Large intestine (tissue), 12 donors: ENCODE results near the gene FITM2. TPM values are rescaled to one million over a fixed set of nuclear protein-coding genes. Genes with fewer than 3 reads are reported as not detected.
A peak's percentile ranks its signal among the peaks of the same experiment; 100 is the strongest.

Source experiments
- DNase-seq, 2 donors: peaks; one replicate each; pipeline versions ENCODE4 v3.0.0 to v3.0.0-alpha.2; 2013
- H3K27ac ChIP-seq: one replicate; pipeline ENCODE4 v1.5.1; 2013; ENCODE audit warnings: low read length
- H3K27me3 ChIP-seq: 2 replicates; pipeline ENCODE4 v1.6.1; 2013; ENCODE audit warnings: low read length; ENCODE audit not compliant: control insufficient read depth, insufficient read depth
- H3K36me3 ChIP-seq: 2 replicates; pipeline ENCODE4 v1.6.1; 2013; ENCODE audit warnings: low read length; ENCODE audit not compliant: control insufficient read depth, insufficient read depth
- H3K4me1 ChIP-seq: one replicate; pipeline ENCODE4 v1.6.1; 2013; ENCODE audit warnings: low read length; ENCODE audit not compliant: control insufficient read depth, insufficient read depth
- H3K4me3 ChIP-seq: one replicate; pipeline ENCODE4 v1.5.1; 2013; ENCODE audit warnings: low read length
- H3K9me3 ChIP-seq: one replicate; pipeline ENCODE4 v1.6.1; 2013; ENCODE audit warnings: mild to moderate bottlenecking, low read depth, low read length, moderate library complexity; ENCODE audit not compliant: control insufficient read depth
- WGBS: methylation state at CpG from one replicate; pipeline ENCODE4 v1.1.5; 2013; ENCODE audit warnings: low lambda C conversion rate; ENCODE audit not compliant: insufficient coverage; 5-methylcytosine and 5-hydroxymethylcytosine counted together
- long read RNA-seq, 11 donors: transcript quantifications; one replicate each; lab custom pipeline, GENCODE V29; 2026
- polyA plus RNA-seq: library from polyadenylated mRNA; unstranded; fragments of 120-200 nt; gene quantifications from one replicate; pipeline ENCODE4 v1.2.1, GENCODE V29; 2013

The FITM2 gene
- 7.4 TPM for polyA plus RNA-seq
- long read RNA-seq, donor 1, full-length matches to known transcripts: 2 of 2 reads
- long read RNA-seq, donor 1, partial matches to known transcripts: 0 of 2 reads
- long read RNA-seq, donor 1, other reads (novel, unspliced or antisense): 0 of 2 reads
- long read RNA-seq, donor 2, full-length matches to known transcripts: 2 of 2 reads
- long read RNA-seq, donor 2, partial matches to known transcripts: 0 of 2 reads
- long read RNA-seq, donor 2, other reads (novel, unspliced or antisense): 0 of 2 reads
- long read RNA-seq, donor 3, full-length matches to known transcripts: 3 of 3 reads
- long read RNA-seq, donor 3, partial matches to known transcripts: 0 of 3 reads
- long read RNA-seq, donor 3, other reads (novel, unspliced or antisense): 0 of 3 reads
- long read RNA-seq, donor 4, full-length matches to known transcripts: 1 of 1 reads
- long read RNA-seq, donor 4, partial matches to known transcripts: 0 of 1 reads
- long read RNA-seq, donor 4, other reads (novel, unspliced or antisense): 0 of 1 reads
- long read RNA-seq, donor 5, full-length matches to known transcripts: 1 of 1 reads
- long read RNA-seq, donor 5, partial matches to known transcripts: 0 of 1 reads
- long read RNA-seq, donor 5, other reads (novel, unspliced or antisense): 0 of 1 reads
- long read RNA-seq, donor 6, full-length matches to known transcripts: 1 of 1 reads
- long read RNA-seq, donor 6, partial matches to known transcripts: 0 of 1 reads
- long read RNA-seq, donor 6, other reads (novel, unspliced or antisense): 0 of 1 reads
- long read RNA-seq, donor 7: 0 reads
- long read RNA-seq, donor 8: 0 reads
- long read RNA-seq, donor 9: 0 reads
- long read RNA-seq, donor 10, full-length matches to known transcripts: 3 of 3 reads
- long read RNA-seq, donor 10, partial matches to known transcripts: 0 of 3 reads
- long read RNA-seq, donor 10, other reads (novel, unspliced or antisense): 0 of 3 reads
- long read RNA-seq, donor 11, full-length matches to known transcripts: 1 of 1 reads
- long read RNA-seq, donor 11, partial matches to known transcripts: 0 of 1 reads
- long read RNA-seq, donor 11, other reads (novel, unspliced or antisense): 0 of 1 reads

GRCh38 chr20:44310664-44311639 is at the start of gene FITM2:
Gene FITM2, minus strand, starts transcription at chr20:44311202. Its CDS starts 54 bp downstream, at chr20:44311148.
- H3K36me3 ChIP-seq: peaks cover 4% of the 10 kb centered on the region
- H3K27ac ChIP-seq: peak within 1 kb of the TSS; percentile 3
- no peaks in the 10 kb centered on the region for H3K27me3 ChIP-seq
- H3K4me1 ChIP-seq: peaks cover 10% of the 10 kb centered on the region
- H3K4me3 ChIP-seq: peak within 1 kb of the TSS; percentile 92
- WGBS: no CpG with 5 or more reads among the region's 70 CpGs
- DNase-seq: peak; percentile 97 to 98
- no peaks in the 10 kb centered on the region for H3K9me3 ChIP-seq

- no peak for DNase-seq
- Histone ChIP-seq H3K36me3 (peaks cover 12% of the 10 kb centered on the region), H3K27ac (no peak overlapping the region), H3K4me1 (peaks cover 3% of the 10 kb centered on the region), H3K9me3 (no peaks in the 10 kb centered on the region), H3K27me3 (no peaks in the 10 kb centered on the region), H3K4me3 (no peak overlapping the region)
Measured at GRCh38 chr20:44360221-44360620, 49.2 kb upstream of the FITM2 start.

- WGBS: no CpG with 5 or more reads among the region's 8 CpGs
Measured at GRCh38 chr20:44358776-44359175, 47.8 kb upstream of the FITM2 start.

GRCh38 chr20:44357555-44358125 is 46.6 kb upstream of the FITM2 start:
- H3K4me3 ChIP-seq: peak overlapping the region; percentile 65
- 19% methylated on average over 3 of the region's 4 CpGs for WGBS
- H3K9me3 ChIP-seq: no peaks in the 10 kb centered on the region
- no peak overlapping the region for H3K27ac ChIP-seq
- peaks cover 12% of the 10 kb centered on the region for H3K4me1 ChIP-seq
- no peak for DNase-seq
- peaks cover 8% of the 10 kb centered on the region for H3K36me3 ChIP-seq
- H3K27me3 ChIP-seq: no peaks in the 10 kb centered on the region

More at GRCh38 chr20:44358776-44359175, 47.8 kb upstream of the FITM2 start:
- H3K27ac ChIP-seq: peak overlapping the region; percentile 19
- H3K4me3 ChIP-seq: no peak overlapping the region
- H3K9me3 ChIP-seq: no peaks in the 10 kb centered on the region
- H3K27me3 ChIP-seq: no peaks in the 10 kb centered on the region
- H3K4me1 ChIP-seq: peaks cover 7% of the 10 kb centered on the region
- peaks cover 10% of the 10 kb centered on the region for H3K36me3 ChIP-seq
- peak in 1 of 2 donors; percentile 59 for DNase-seq

- H3K9me3 ChIP-seq: no peaks in the 10 kb centered on the region
- peaks cover 18% of the 10 kb centered on the region for H3K4me1 ChIP-seq
- H3K36me3 ChIP-seq: peaks cover 8% of the 10 kb centered on the region
- peak overlapping the region; percentile 96 for H3K27ac ChIP-seq
- no CpG with 5 or more reads among the region's 2 CpGs for WGBS
- peak overlapping the region; percentile 65 for H3K4me3 ChIP-seq
- DNase-seq: no peak
- no peaks in the 10 kb centered on the region for H3K27me3 ChIP-seq
Measured at GRCh38 chr20:44357020-44357419, 46.0 kb upstream of the FITM2 start.

- Histone ChIP-seq H3K27me3 (no peaks in the 10 kb centered on the region), H3K27ac (peak overlapping the region; percentile 96), H3K4me3 (peak overlapping the region; percentile 65), H3K36me3 (peaks cover 8% of the 10 kb centered on the region), H3K4me1 (peaks cover 24% of the 10 kb centered on the region), H3K9me3 (no peaks in the 10 kb centered on the region)
- no peak for DNase-seq
- 22% methylated on average over 3 of the region's 14 CpGs for WGBS
Measured at GRCh38 chr20:44356353-44356723, 45.3 kb upstream of the FITM2 start.

GRCh38 chr20:44355498-44356352 is 44.7 kb upstream of the FITM2 start, which contains the start of gene HNF4A:
Gene HNF4A, plus strand, starts transcription at chr20:44355699. Its CDS starts 106 bp downstream, at chr20:44355805.
- peaks cover 28% of the 10 kb centered on the region for H3K4me1 ChIP-seq
- H3K36me3 ChIP-seq: peaks cover 8% of the 10 kb centered on the region
- H3K4me3 ChIP-seq: peak within 1 kb of the TSS; percentile 65
- H3K27ac ChIP-seq: peak within 1 kb of the TSS; percentile 96
- no peaks in the 10 kb centered on the region for H3K9me3 ChIP-seq
- peak; percentile 82 to 98 for DNase-seq
- WGBS: no CpG with 5 or more reads among the region's 40 CpGs
- H3K27me3 ChIP-seq: no peaks in the 10 kb centered on the region

- WGBS: 7% methylated on average over 3 of the region's 6 CpGs
- Histone ChIP-seq H3K27ac (peak overlapping the region; percentile 96), H3K4me3 (peak overlapping the region; percentile 65), H3K9me3 (no peaks in the 10 kb centered on the region), H3K36me3 (peaks cover 8% of the 10 kb centered on the region), H3K4me1 (peaks cover 33% of the 10 kb centered on the region), H3K27me3 (no peaks in the 10 kb centered on the region)
- peak in 1 of 2 donors; percentile 88 for DNase-seq
Measured at GRCh38 chr20:44354979-44355497, 44.0 kb upstream of the FITM2 start.
